Psoas muscle (tissue), 8 donors: ENCODE results near the gene TPCN2. TPM values are rescaled to one million over a fixed set of nuclear protein-coding genes. Genes with fewer than 3 reads are reported as not detected.
"Not testable (repeated sequence)": the region's sequence is repeated elsewhere in the genome, so short reads cannot be mapped to it uniquely, and the experiment has no call there.

Source experiments
- ATAC-seq, 4 donors: fragments of 200-7000 bp; cut with Tn5 transposase; one replicate each; pipeline ENCODE4 v1.9.1; 2020; ENCODE audit warnings: moderate library complexity in 3 of 4, mild to moderate bottlenecking in 2 of 4
- DNase-seq, 2 donors: peaks; one replicate each; pipeline ENCODE4 v3.0.0-alpha.2; 2020
- H3K27ac ChIP-seq: fragments of 200-600 bp; one replicate; pipeline ENCODE4 v1.8.0; 2022
- H3K27me3 ChIP-seq, 3 donors: fragments of 200-600 bp in 1 of 3; one replicate each; pipeline versions ENCODE4 v1.6.1 to v1.8.0; 2013 to 2022; ENCODE audit warnings: low read length in 2 of 3, mild to moderate bottlenecking in 2 of 3, moderate library complexity in 1 of 3; ENCODE audit not compliant: insufficient read depth in 3 of 3
- H3K36me3 ChIP-seq, 2 donors: fragments of 200-600 bp in 1 of 2; one replicate each; pipeline versions ENCODE4 v1.6.1 to v1.8.0; 2013 to 2022; ENCODE audit warnings: low read depth in 1 of 2, mild to moderate bottlenecking in 1 of 2, moderate library complexity in 1 of 2; ENCODE audit not compliant: insufficient read depth in 1 of 2
- H3K4me1 ChIP-seq: fragments of 200-600 bp; one replicate; pipeline ENCODE4 v1.8.0; 2022
- H3K4me3 ChIP-seq: fragments of 200-600 bp; one replicate; pipeline ENCODE4 v1.8.0; 2022; ENCODE audit warnings: mild to moderate bottlenecking
- H3K9me3 ChIP-seq: fragments of 200-600 bp; one replicate; pipeline ENCODE4 v1.8.0; 2022
- WGBS, 3 donors: extraction: QIAGEN DNeasy Blood & Tissue Kit; methylation state at CpG; one replicate each; pipeline versions ENCODE4 v1.1.6 to v1.1.7; 2013; 5-methylcytosine and 5-hydroxymethylcytosine counted together
- intact Hi-C, 2 donors: fragments of 100-400 bp; cut with DNase I; formaldehyde crosslinking; loops; one replicate each; pipeline versions ENCODE4 v1.11.0 to v1.14.2; 2022
- polyA plus RNA-seq, 3 donors: library from polyadenylated mRNA; stranded (reverse); fragments of 200-250 nt; gene quantifications; one replicate each; pipeline ENCODE4 v1.2.3, GENCODE V29; 2013
- total RNA-seq, 4 donors: library from RNA; stranded (reverse); fragmentation: NEBNext Ultra II Directional in 2 of 4; extraction: Animal tissue kit (Norgen Biotek cat#: 25700) in 2 of 4; gene quantifications; one replicate each; pipeline versions ENCODE4 v1.2.1 to v1.2.4, GENCODE V29; 2021 to 2023
- TF ChIP-seq, protein P1 (sequence below): fragments of 200-600 bp; IDR thresholded peaks from one replicate; pipeline ENCODE4 v1.8.0; 2022; ENCODE audit warnings: antibody characterized with exemption
- donor health status: healthy with polysubstance abuse.
- donor health status: DM: no; HTN: no; CAD: no; lungs with moderate emphysema.
- donor health status: Bipolar disorder and iron deficiency.
- donor health status: healthy.
- donor health status: DM: yes; HTN: yes; CAD: no.
- donor health status: DM: no; HTN: no; CAD: no.
- donor health status: DM: no; HTN: no; CAD: no.
- donor health status: DM: yes; HTN: yes; CAD: no.

Gene TPCN2
- total and polyA plus RNA-seq, 7 donors = 2.2 to 6.0 (median 3.5) TPM

DNA sequence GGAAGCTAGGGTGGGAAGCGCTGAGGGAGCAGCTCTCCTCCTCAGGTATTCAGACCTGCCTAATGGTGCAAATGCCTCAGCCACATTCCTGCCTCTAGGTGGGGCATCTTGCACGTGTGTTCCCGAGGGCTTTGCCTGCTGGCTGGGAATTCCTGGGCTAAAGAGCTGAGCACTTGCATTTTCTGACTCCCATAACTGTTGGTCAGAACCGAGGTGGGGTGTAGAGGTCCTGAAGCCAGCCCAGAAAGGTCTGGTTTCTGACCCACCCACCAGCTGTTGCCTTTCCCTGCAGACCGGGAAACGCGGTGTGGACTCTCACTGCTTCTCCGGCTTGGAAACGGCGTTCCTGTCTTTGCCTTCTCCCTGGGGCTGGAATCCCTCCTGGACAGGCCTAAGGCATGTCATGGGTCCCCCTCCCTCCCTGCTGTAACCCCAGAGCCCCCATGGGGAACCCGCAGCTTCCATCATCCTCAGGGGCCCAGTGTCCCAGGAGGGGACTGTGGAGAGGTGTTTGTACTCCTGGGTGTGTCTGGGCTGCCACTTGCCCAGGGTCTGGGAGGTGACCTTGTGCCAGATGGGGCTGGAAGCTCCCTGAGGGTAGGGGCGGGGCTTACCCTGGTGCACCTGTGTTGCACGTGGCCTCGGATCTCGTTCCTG, 83.0 kb downstream of the TPCN2 start:
- Histone ChIP-seq H3K9me3 (peaks cover 12% of the 10 kb centered on the region), H3K36me3 (no peaks in the 10 kb centered on the region), H3K27ac (no peak overlapping the region), H3K4me3 (no peak overlapping the region), H3K27me3 (peaks cover 0 to 6% (median 0%) of the 10 kb centered on the region in 3 donors), H3K4me1 (no peaks in the 10 kb centered on the region)
- DNase-seq (peak in 1 of 2 donors; percentile 40), ATAC-seq (peak; percentile 42 to 80 (median 70))
- 30 to 41% (median 35%) methylated on average over 15 of the region's 15 CpGs for WGBS, 3 donors
- TF ChIP-seq, protein P1, sequence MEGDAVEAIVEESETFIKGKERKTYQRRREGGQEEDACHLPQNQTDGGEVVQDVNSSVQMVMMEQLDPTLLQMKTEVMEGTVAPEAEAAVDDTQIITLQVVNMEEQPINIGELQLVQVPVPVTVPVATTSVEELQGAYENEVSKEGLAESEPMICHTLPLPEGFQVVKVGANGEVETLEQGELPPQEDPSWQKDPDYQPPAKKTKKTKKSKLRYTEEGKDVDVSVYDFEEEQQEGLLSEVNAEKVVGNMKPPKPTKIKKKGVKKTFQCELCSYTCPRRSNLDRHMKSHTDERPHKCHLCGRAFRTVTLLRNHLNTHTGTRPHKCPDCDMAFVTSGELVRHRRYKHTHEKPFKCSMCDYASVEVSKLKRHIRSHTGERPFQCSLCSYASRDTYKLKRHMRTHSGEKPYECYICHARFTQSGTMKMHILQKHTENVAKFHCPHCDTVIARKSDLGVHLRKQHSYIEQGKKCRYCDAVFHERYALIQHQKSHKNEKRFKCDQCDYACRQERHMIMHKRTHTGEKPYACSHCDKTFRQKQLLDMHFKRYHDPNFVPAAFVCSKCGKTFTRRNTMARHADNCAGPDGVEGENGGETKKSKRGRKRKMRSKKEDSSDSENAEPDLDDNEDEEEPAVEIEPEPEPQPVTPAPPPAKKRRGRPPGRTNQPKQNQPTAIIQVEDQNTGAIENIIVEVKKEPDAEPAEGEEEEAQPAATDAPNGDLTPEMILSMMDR = peak; percentile 70
- intact Hi-C loops = no loop called here

DNA sequence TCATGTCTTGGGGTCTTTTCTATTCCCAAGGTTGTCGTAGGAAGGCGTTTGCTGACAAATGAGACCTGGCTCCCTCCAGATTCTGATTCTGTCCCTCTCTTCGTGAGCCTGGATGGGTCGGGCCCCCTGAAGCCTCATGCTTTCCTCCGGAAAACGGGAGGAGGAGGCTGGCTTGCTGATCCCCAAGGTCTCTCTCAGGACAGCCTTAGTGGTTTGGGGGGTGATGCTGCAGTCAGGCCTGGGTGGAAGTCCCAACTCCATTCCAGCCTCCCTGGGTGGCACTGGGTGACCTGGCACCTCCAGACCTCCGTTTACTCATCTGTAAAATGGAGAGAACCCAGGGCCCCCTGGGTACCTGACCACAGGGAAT, 83.6 kb downstream of the TPCN2 start:
- H3K4me3 ChIP-seq = no peak overlapping the region
- intact Hi-C loops = no loop called here
- TF ChIP-seq, protein P1 = no peak

DNA sequence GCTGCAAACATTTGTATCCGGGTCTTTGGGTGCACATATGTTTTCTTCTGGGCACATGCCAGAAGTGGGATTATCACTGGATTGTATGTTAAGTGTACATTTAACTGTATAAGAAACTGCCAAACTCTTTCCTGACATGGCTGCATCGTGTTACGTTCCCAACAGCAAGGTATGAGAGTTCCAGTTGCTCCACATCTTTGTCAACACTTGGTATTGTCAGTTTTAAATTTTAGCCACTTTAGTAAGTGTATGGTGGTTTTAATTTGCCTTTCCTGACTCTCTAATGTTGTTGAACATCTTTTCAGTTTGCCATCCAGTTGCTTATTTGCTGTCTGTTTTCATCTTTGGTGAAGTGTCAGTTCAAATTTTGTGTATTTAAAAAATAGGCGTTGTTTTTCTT, 84.5 kb downstream of the TPCN2 start:
- Histone ChIP-seq H3K9me3 (peaks cover 7% of the 10 kb centered on the region), H3K27me3 (no peaks in the 10 kb centered on the region), H3K4me1 (no peaks in the 10 kb centered on the region), H3K27ac (no peak overlapping the region), H3K4me3 (no peak overlapping the region), H3K36me3 (no peaks in the 10 kb centered on the region)
- ATAC-seq (no peak), DNase-seq (no peak)
- intact Hi-C loops = no loop called here
- TF ChIP-seq, protein P1 = no peak
- 82 to 86% (median 83%) methylated on average over 4 of the region's 4 CpGs for WGBS, 3 donors

More for the DNA sequence above, 83.6 kb downstream of the TPCN2 start:
- whole genome bisulfite sequencing, 3 donors = 79 to 86% (median 81%) methylated on average over 7 of the region's 7 CpGs
- Histone ChIP-seq H3K27me3 (peaks cover 0 to 5% (median 0%) of the 10 kb centered on the region in 3 donors), H3K27ac (no peak overlapping the region), H3K4me1 (no peaks in the 10 kb centered on the region), H3K36me3 (no peaks in the 10 kb centered on the region), H3K9me3 (peaks cover 12% of the 10 kb centered on the region)
- DNase-seq = no peak
- no peak for ATAC-seq

DNA sequence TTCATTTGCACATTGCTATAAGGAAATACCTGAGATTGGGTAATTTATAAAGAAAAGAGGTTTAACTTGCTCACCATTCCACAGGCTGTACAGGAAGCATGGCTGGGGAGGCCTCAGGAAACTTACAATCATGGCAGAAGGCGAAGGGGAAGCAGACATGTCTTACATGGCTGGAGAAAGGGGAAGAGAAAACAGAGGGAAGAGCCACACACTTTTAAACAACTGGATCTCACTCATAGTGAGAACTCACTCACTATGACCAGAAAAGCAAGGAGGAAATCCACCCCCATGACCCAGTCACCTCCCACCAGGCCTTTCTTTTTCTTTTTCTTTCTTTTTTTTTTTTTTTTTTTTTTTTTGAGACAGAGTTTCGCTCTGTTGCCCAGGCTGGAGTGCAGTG, 85.5 kb downstream of the TPCN2 start:
- H3K27ac ChIP-seq, H3K4me1 ChIP-seq, H3K27me3 ChIP-seq, intact Hi-C loops, H3K9me3 ChIP-seq, DNase-seq, H3K4me3 ChIP-seq, ATAC-seq, H3K36me3 ChIP-seq: not testable (repeated sequence)
- 92 to 100% (median 99%) methylated on average over 1 to 2 of the region's 2 CpGs for WGBS, 3 donors

DNA sequence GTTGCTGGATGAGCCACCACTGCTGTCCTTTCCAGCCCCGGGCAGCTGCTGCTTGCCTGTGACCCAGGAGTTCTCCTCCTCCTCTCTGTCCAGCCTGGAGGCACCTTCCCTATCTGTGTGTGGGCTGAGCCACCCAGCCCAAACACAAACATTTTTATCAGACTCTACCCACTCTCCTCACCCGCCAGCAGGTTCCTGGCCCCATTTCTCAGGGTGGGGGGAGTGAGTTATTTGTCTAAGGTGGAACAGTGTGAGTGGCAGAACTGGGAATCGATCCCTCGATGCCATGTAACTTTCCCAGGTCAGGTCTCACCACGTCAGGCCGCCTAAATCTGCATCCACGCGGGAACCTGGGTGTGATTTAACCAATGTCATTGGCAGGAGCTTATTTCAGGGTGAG, 86.2 kb downstream of the TPCN2 start:
- no peaks in the 10 kb centered on the region for H3K27me3 ChIP-seq
- no peaks in the 10 kb centered on the region for H3K36me3 ChIP-seq
- intact Hi-C loops = no loop called here
- H3K4me1 ChIP-seq = no peaks in the 10 kb centered on the region
- TF ChIP-seq, protein P1 = no peak
- ATAC-seq (no peak), DNase-seq (no peak)
- no peak overlapping the region for H3K4me3 ChIP-seq
- WGBS, 3 donors = 90 to 93% (median 93%) methylated on average over 8 of the region's 8 CpGs
- H3K9me3 ChIP-seq = peaks cover 4% of the 10 kb centered on the region
- no peak overlapping the region for H3K27ac ChIP-seq
